K562 (cell line): ENCODE data around the gene PSMC1. TPM values are rescaled to one million over a fixed set of nuclear protein-coding genes. Genes with fewer than 3 reads are reported as not detected.

Experiments used
- ATAC-seq: fragments of 200-7000 bp; cut with Tn5 transposase; 3 replicates; pipeline ENCODE4 v1.9.1; 2020; ENCODE audit warnings: moderate library complexity
- BruUV-seq: library from RNA; stranded (reverse); fragments of 400-500 nt; replicated peaks from 2 replicates; lab custom pipeline; 2021; lab: Mats Ljungman, UMichigan
- CTCF ChIA-PET: fragments of 300-600 bp; formaldehyde crosslinking; extraction: SDS; loops from one replicate; lab custom pipeline; 2021; ENCODE audit warnings: low intra/inter-chr PET ratio; lab: Yijun Ruan, JAX
- POLR2A ChIA-PET: fragments of 300-600, 350-650 bp; sonication (Branson Sonifier 250); formaldehyde crosslinking; extraction: SDS; loops from one replicate; lab custom pipeline; 2021; ENCODE audit warnings: antibody characterized with exemption, inconsistent platforms; lab: Yijun Ruan, JAX
- DNase-seq, 4 experiments: peaks; one replicate each; pipeline versions ENCODE4 v3.0.0 to v3.0.0-alpha.2; 2011 to 2018; ENCODE audit warnings: low spot score in 3 of 4, mixed read lengths in 3 of 4; ENCODE audit errors: extremely low read depth in 1 of 4
- FAIRE-seq: peaks from 2 replicates; lab custom pipeline; 2011; peaks lifted over from hg19 to GRCh38; lab: Jason Lieb, UNC
- H2AFZ ChIP-seq: 2 replicates; pipeline ENCODE4 v1.6.0; 2011; ENCODE audit warnings: low read depth, low read length, control low read depth, inconsistent platforms
- H3K27ac ChIP-seq: fragments of 200-600 bp; 3 replicates; pipeline ENCODE4 v1.8.0; 2011; ENCODE audit warnings: low read depth, mild to moderate bottlenecking, control low read depth, inconsistent platforms, low read length, moderate library complexity, mixed read lengths; ENCODE audit errors: extremely low read depth
- H3K27me3 ChIP-seq, 2 experiments: fragments of 300-600 bp in 1 of 2; 2 replicates in 1 of 2; 3 replicates in 1 of 2; pipeline versions ENCODE4 v1.6.0 to v1.8.0; 2011; ENCODE audit warnings: inconsistent platforms in 2 of 2, low read length in 2 of 2, mild to moderate bottlenecking in 1 of 2, mixed read lengths in 1 of 2, moderate library complexity in 1 of 2; ENCODE audit not compliant: control insufficient read depth in 2 of 2, insufficient read depth in 2 of 2
- H3K36me3 ChIP-seq: fragments of 300-600 bp; 3 replicates; pipeline ENCODE4 v1.8.0; 2011; ENCODE audit warnings: mild to moderate bottlenecking, low read length, inconsistent platforms; ENCODE audit not compliant: control insufficient read depth, insufficient read depth
- H3K4me1 ChIP-seq, 2 experiments: fragments of 200-600 bp in 1 of 2; replicated peaks in 1 of 2; 2 replicates in 1 of 2; 3 replicates in 1 of 2; pipeline versions ENCODE4 v1.5.1 to v1.8.0; 2011; ENCODE audit warnings: inconsistent platforms in 2 of 2, low read length in 2 of 2, mild to moderate bottlenecking in 1 of 2, mixed read lengths in 1 of 2, moderate library complexity in 1 of 2; ENCODE audit not compliant: control insufficient read depth in 2 of 2, insufficient read depth in 2 of 2
- H3K4me2 ChIP-seq: 2 replicates; pipeline ENCODE4 v1.6.1; 2011; ENCODE audit warnings: low read length, control low read depth, inconsistent platforms, mixed read lengths; ENCODE audit not compliant: insufficient read depth
- H3K4me3 ChIP-seq: fragments of 200-600 bp; sonication (generic), shearing (Covaris generic); 2 replicates; pipeline ENCODE4 v1.5.1; 2016; ENCODE audit warnings: control low read depth, inconsistent platforms
- H3K79me2 ChIP-seq: fragments of 200-600 bp; 3 replicates; pipeline ENCODE4 v1.8.0; 2011; ENCODE audit warnings: low read length, inconsistent platforms; ENCODE audit not compliant: control insufficient read depth, insufficient read depth
- H3K9ac ChIP-seq, 2 experiments: 2 replicates each; pipeline versions ENCODE4 v1.6.0 to v1.6.1; 2011; ENCODE audit warnings: low read depth in 2 of 2, low read length in 2 of 2, control low read depth in 1 of 2, inconsistent platforms in 1 of 2, mild to moderate bottlenecking in 1 of 2, mixed read lengths in 1 of 2; ENCODE audit not compliant: insufficient read depth in 1 of 2
- H3K9me1 ChIP-seq: one replicate; pipeline ENCODE4 v1.6.0; 2011; ENCODE audit warnings: inconsistent platforms, mild to moderate bottlenecking, low read length, moderate library complexity; ENCODE audit not compliant: control insufficient read depth, insufficient read depth
- H3K9me3 ChIP-seq: replicated peaks from 2 replicates; pipeline ENCODE4 v1.5.1; 2011; ENCODE audit warnings: low read depth, low read length, inconsistent platforms; ENCODE audit not compliant: control insufficient read depth, insufficient read depth
- H4K20me1 ChIP-seq: replicated peaks from 2 replicates; pipeline ENCODE4 v1.6.1; 2011; ENCODE audit warnings: low read length, inconsistent platforms, mixed read lengths; ENCODE audit not compliant: control insufficient read depth, insufficient read depth
- ESRRA ChIP-seq: fragments of 450-650 bp; IDR thresholded peaks from 2 replicates; pipeline ENCODE4 v1.6.1; 2014; ENCODE audit warnings: low read depth, mild to moderate bottlenecking, moderate library complexity, borderline replicate concordance
- FOXA1 ChIP-seq: fragments of 450-650 bp; IDR thresholded peaks from 2 replicates; pipeline ENCODE4 v1.6.1; 2016; ENCODE audit warnings: mild to moderate bottlenecking, borderline replicate concordance
- LARP7 ChIP-seq: fragments of 450-650 bp; IDR thresholded peaks from 2 replicates; pipeline ENCODE4 v1.6.1; 2016
- MYNN ChIP-seq, 2 experiments: sonication (generic); formaldehyde crosslinking in 1 of 2; IDR thresholded peaks; 2 replicates each; pipeline versions ENCODE4 v1.5.0 to v1.6.1; 2016 to 2020; ENCODE audit warnings: antibody characterized with exemption in 1 of 2, missing genetic modification reagents in 1 of 2
- RBM17 ChIP-seq: fragments of 200-400 bp; formaldehyde crosslinking; IDR thresholded peaks from 2 replicates; pipeline ENCODE4 v1.6.1; 2017; ENCODE audit warnings: low read depth, mild to moderate bottlenecking, low read length, borderline replicate concordance
- WGBS: fragments of 100-300 bp; shearing (Covaris generic); methylation state at CpG from one replicate; pipeline ENCODE4 v1.1.6; 2016; ENCODE audit warnings: low coverage, mixed read lengths; ENCODE audit not compliant: insufficient coverage; ENCODE audit errors: missing lambda C conversion rate; 5-methylcytosine and 5-hydroxymethylcytosine counted together
- in situ Hi-C: fragments of 300-500 bp; cut with MboI; formaldehyde crosslinking; loops from 4 replicates; pipeline ENCODE4 v1.15.0; 2018; ENCODE audit warnings: inconsistent platforms, mixed read lengths
- intact Hi-C: fragments of 100-400 bp; cut with micrococcal nuclease; formaldehyde crosslinking; loops from 2 replicates; pipeline ENCODE4 v1.14.2; 2022
- polyA plus RNA-seq, 8 experiments: library from polyadenylated mRNA; depleted of rRNA in 4 of 8; stranded (reverse) in 5 of 8; unstranded in 3 of 8; fragments of >200 nt; fragmentation: Nextera tagmentation in 2 of 8; fragmentation: Illumina TruSeq in 1 of 8; extraction: Ambion mirVana in 2 of 8; extraction: Trizol in 1 of 8; gene quantifications; 2 replicates each; pipeline versions ENCODE4 v1.2.1 to v1.2.3, GENCODE V29; 2011 to 2014; ENCODE audit warnings: inconsistent platforms in 1 of 8, missing spikeins in 1 of 8
- total RNA-seq, 7 experiments: library from RNA; depleted of rRNA in 6 of 7; stranded (reverse); fragments of >200 nt in 6 of 7; fragmentation: Illumina TruSeq in 2 of 7; extraction: Trizol in 2 of 7; gene quantifications; 2 replicates each; pipeline versions ENCODE4 v1.2.1 to v1.2.3, GENCODE V29; 2011 to 2021; ENCODE audit warnings: low replicate concordance in 1 of 7
- TF ChIP-seq, protein P1 (sequence below): fragments of 450-650 bp; formaldehyde crosslinking; IDR thresholded peaks from 2 replicates; pipeline ENCODE4 v1.4.0; 2022; ENCODE audit warnings: mild to moderate bottlenecking, moderate library complexity
- TF ChIP-seq, protein P2 (sequence below): IDR thresholded peaks from 3 replicates; pipeline ENCODE4 v1.6.1; 2011; ENCODE audit warnings: borderline replicate concordance, mild to moderate bottlenecking; ENCODE audit not compliant: insufficient read length, insufficient read depth

PSMC1 gene
- total and polyA plus RNA-seq, 9 of the 15 experiments (the other 6 are each of a cell fraction or from before 2014, with no cell fraction given): 87.8 to 276 (median 165) TPM

GRCh38 chr14:90275820-90276219 lies 19.5 kb downstream of the PSMC1 start:
- peaks cover 37% of the 10 kb centered on the region; the same call in 2 of the 3 replicates for H3K36me3 ChIP-seq
- WGBS: 86% methylated on average over 4 of the region's 8 CpGs

More at GRCh38 chr14:90275820-90276219, 19.5 kb downstream of the PSMC1 start:
- ChIA-PET CTCF (no interaction called here), POLR2A (interaction anchor here (0.8 to 1.6 kb wide), 2 partner anchors 10 to 19 kb away, joined by 3 to 6 read pairs; partner anchors contain the start of gene PSMC1)
- FAIRE-seq (no peak), ATAC-seq (no peak), DNase-seq (no peak)
- H3K9me3 ChIP-seq: no peaks in the 10 kb centered on the region
- H3K4me1 ChIP-seq: peaks cover 0 to 4% of the 10 kb centered on the region in 2 experiments; a peak in 2 of 5 replicates
- BruUV-seq: no TSS peak
- no peaks in the 10 kb centered on the region for H3K27me3 ChIP-seq
- intact Hi-C loops: no loop called here
- H3K9me1 ChIP-seq: no peaks in the 10 kb centered on the region
- no peaks in the 10 kb centered on the region for H3K79me2 ChIP-seq
- no peaks in the 10 kb centered on the region for H4K20me1 ChIP-seq
- no peak overlapping the region for H3K4me3 ChIP-seq
- in situ Hi-C loops: no loop called here
- TF ChIP-seq RBM17 (no peak), FOXA1 (no peak), MYNN (IDR thresholded peaks at IDR 0.05) (no peak), MYNN (CRISPR knock-in tag; IDR thresholded peaks at IDR 0.05) (no peak), ESRRA (no peak), LARP7 (no peak)
- TF ChIP-seq, protein P1, sequence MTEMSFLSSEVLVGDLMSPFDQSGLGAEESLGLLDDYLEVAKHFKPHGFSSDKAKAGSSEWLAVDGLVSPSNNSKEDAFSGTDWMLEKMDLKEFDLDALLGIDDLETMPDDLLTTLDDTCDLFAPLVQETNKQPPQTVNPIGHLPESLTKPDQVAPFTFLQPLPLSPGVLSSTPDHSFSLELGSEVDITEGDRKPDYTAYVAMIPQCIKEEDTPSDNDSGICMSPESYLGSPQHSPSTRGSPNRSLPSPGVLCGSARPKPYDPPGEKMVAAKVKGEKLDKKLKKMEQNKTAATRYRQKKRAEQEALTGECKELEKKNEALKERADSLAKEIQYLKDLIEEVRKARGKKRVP (CRISPR knock-in tag): no peak
- TF ChIP-seq, protein P2, sequence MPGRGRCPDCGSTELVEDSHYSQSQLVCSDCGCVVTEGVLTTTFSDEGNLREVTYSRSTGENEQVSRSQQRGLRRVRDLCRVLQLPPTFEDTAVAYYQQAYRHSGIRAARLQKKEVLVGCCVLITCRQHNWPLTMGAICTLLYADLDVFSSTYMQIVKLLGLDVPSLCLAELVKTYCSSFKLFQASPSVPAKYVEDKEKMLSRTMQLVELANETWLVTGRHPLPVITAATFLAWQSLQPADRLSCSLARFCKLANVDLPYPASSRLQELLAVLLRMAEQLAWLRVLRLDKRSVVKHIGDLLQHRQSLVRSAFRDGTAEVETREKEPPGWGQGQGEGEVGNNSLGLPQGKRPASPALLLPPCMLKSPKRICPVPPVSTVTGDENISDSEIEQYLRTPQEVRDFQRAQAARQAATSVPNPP: no peak
- H3K9ac ChIP-seq: no peak overlapping the region
- no peak overlapping the region for H3K27ac ChIP-seq
- H2AFZ ChIP-seq: no peak overlapping the region
- H3K4me2 ChIP-seq: no peak overlapping the region
